NCI-H2196 treated with DMSO at 0.1 percent for 48 hours (cell line): Measurements from ENCODE around the gene RELCH.
A peak's percentile ranks its signal among the peaks of the same experiment; 100 is the strongest.

Experiments
- DNase-seq: peaks from one replicate; lab custom pipeline; 2025; ENCODE audit not compliant: unreplicated experiment; lab: John Stamatoyannopoulos, UW

Gene RELCH

GRCh38 chr18:62323483-62324180 is 136.6 kb downstream of the RELCH start:
- no peak for DNase-seq

GRCh38 chr18:62324181-62324828 is 137.2 kb downstream of the RELCH start:
- DNase-seq = no peak

- peak; percentile 31 for DNase-seq
Observed at GRCh38 chr18:62324917-62325805, 138.1 kb downstream of the RELCH start, which contains the start of gene TNFRSF11A. Gene TNFRSF11A (plus strand): TSS chr18:62325310. CDS start chr18:62325353, 43 bp downstream.

GRCh38 chr18:62325806-62326645 is 139.0 kb downstream of the RELCH start:
- no peak for DNase-seq

GRCh38 chr18:62326646-62327348 is 139.7 kb downstream of the RELCH start:
- no peak for DNase-seq

DNA sequence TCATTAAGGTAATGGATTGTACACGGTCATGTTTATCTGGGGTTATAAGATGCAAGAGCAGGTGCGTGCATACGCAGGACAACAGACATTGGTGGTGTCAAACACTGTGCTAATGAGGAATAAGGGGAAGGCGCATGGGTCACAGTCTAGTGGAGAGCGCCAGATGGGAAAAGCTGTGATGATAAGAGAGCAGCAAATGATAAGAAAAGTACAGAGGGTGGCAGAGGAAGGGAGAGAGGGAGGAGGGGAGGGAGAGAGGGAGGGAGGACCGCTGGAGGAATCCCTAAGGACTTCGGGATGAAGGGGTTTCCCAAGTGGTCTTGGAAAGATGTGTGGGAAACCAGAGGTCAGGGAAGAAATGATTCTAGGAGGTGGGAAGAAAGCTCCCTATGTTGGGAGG is 140.9 kb downstream of the RELCH start:
- DNase-seq = no peak

DNA sequence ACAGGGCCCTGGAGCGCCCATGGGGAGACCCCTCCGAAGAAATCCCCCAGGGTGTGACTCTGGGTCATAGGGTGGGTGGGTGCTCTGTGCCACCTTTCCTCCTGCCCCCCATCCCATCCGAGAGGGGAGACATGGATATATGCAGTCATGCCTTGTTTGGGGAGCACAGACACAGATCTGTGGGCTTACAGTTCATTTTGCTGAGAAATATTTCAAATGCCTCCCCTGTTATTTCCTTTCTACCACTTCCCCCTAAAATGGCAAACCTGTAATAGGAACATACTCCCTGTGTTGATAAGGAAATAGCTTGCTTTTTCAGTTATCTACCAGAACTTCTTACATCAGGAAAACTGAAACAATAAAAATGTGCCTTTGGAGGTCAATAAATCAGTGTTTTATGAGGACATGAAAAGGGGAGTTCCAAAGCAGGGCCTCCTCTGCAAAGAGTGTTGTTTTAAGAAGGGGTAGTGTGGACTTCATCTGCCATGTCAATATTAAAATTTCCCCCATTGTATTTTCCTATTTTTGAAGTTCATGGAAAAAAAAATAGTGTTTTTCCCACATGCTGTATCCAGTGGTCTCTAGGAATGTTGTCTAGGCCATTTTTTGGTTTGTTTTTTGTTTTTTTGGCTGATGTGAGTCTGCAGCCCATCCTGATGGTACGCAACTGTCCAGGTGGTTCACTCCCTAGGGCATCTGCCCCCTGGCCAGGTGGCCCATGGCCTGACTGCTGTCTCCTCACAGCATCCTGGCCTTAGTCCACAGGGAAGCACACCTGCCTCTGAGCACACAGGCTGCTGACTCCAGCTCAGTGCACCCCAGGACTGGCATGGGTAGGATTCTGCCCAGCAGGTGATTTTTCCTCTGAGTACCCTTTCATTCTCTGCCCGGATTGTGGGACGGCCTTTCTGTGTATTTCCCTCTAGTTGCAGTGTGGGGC is 141.8 kb downstream of the RELCH start:
- DNase-seq = no peak

- no peak for DNase-seq
Observed at GRCh38 chr18:62329691-62330454, 142.8 kb downstream of the RELCH start.

DNA sequence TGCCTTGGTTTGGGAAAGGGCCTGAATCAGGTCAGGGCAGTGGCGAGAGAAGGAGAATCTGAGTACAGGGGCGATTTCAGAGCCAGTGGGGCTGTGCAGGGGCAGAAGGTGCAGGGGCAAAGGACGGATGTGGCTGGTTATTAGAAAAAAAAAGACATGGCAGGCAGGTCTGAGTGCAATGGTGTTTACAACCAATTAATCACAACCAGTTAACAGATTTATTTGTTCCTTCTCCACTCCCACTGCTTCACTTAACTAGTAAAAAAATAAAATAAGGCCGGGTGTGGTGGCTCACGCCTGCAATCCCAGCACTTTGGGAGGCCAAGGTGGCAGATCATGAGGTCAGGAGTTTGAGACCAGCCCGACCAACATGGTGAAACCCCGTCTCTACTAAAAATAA is 143.6 kb downstream of the RELCH start:
- no peak for DNase-seq

- DNase-seq = no peak
Observed at GRCh38 chr18:62331581-62332356, 144.7 kb downstream of the RELCH start.

- DNase-seq = no peak
Observed at GRCh38 chr18:62332431-62332830, 145.4 kb downstream of the RELCH start.

GRCh38 chr18:62332964-62333695 is 146.1 kb downstream of the RELCH start:
- DNase-seq = no peak

DNA sequence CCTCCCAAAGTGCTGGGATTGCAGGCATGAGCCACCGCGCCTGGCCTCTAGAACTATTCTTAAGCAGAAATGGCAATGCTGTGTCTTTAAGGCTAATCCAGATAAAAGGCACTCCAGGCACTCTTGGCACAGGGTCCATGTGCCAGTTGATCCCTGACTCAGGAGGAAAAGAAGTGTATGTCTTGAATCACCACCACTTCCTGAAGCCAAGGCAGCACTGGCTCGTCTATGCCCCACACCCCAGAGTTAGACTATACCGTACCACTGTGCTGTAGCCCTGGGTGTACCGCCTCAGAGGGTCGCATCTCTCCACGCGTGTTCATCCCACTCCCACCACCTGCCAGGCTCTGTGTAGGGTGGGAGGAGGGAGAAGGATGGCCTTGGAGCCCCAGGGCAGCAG is 147.1 kb downstream of the RELCH start:
- no peak for DNase-seq

DNA sequence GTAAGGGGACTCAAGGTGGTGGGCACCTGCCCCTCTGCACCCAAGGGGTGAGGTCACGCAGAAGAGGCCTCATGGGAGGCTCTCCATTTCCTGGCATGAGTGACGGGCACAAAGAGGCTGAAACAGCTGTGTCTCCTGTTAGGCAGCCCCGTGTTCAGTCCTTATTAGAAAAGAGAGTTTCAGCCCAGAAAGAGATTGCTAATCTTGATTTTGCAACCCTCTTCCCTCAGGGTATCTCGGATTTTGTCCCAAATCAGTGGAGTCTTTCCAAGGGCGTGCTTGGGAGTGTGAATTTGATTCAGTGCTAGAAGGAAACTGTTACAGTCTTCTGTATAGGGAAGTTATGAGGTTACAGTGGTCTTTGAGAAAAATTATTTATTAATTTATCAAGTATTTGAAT is 148.4 kb downstream of the RELCH start:
- no peak for DNase-seq

- no peak for DNase-seq
Observed at GRCh38 chr18:62336618-62337017, 149.6 kb downstream of the RELCH start.

DNA sequence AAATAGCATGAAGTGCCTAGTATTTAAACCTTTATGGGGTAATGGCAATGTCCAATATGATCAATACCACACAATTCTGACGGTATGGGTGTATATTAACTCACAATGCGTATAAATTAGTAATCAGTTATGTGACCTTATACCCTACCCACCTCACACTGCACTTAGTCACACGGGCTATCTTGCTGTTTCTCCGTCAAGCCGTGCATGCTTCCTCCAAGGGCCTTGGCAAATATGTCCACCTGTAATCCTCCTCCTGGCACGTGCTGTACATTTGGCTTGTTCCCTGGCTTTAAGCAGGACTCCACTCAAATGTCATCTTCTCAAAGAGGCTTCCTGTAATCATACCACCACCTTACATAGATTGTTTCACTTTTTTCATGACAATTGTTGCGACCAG is 150.3 kb downstream of the RELCH start:
- DNase-seq = no peak
